ENCODE data around the gene CFAP53.

DNA sequence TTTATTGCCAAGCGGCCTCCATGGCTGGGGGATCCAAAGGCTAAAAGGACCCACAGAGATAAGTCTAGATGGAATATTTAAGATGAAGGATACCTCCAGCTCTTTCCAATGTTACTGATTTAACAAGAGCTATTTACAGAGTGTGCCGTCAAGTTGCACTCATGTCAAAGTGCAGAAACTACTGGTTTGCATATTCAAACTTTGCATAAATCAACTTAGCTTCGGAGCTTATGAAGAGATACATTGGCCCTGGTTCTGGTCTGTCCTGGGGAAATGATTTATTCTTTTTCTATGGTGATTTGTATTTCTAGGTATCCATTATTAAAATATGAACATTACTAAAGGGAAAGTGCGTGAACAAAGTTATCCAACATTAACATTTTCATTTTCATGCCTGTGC is 57.0 kb downstream of the CFAP53 start:
- TF ChIP-seq, protein P1, sequence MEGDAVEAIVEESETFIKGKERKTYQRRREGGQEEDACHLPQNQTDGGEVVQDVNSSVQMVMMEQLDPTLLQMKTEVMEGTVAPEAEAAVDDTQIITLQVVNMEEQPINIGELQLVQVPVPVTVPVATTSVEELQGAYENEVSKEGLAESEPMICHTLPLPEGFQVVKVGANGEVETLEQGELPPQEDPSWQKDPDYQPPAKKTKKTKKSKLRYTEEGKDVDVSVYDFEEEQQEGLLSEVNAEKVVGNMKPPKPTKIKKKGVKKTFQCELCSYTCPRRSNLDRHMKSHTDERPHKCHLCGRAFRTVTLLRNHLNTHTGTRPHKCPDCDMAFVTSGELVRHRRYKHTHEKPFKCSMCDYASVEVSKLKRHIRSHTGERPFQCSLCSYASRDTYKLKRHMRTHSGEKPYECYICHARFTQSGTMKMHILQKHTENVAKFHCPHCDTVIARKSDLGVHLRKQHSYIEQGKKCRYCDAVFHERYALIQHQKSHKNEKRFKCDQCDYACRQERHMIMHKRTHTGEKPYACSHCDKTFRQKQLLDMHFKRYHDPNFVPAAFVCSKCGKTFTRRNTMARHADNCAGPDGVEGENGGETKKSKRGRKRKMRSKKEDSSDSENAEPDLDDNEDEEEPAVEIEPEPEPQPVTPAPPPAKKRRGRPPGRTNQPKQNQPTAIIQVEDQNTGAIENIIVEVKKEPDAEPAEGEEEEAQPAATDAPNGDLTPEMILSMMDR (IDR thresholded peaks at IDR 0.05; ENCODE audit: low read depth, low read length) = no peak
- no peak for TF ChIP-seq EZH2phosphoT487 (IDR thresholded peaks at IDR 0.05; ENCODE audit: low read depth)

All from OCI-LY3 (cell line).